ENCODE measurements around the gene TRERF1. TPM values are rescaled to one million over a fixed set of nuclear protein-coding genes. Genes with fewer than 3 reads are reported as not detected.

The TRERF1 gene
- total RNA-seq, 1 donor from 2014 or later, result 7.9 TPM

GRCh38 chr6:42293386-42293977 is 158.2 kb downstream of the TRERF1 start:
- Mint-ChIP-seq H3K4me3 (ENCODE audit: low read depth) (no peak overlapping the region), H3K9me3 (ENCODE audit: low read depth) (no peaks in the 10 kb centered on the region), H3K27me3 (no peaks in the 10 kb centered on the region), H3K36me3 (ENCODE audit: insufficient read depth) (peaks cover 2% of the 10 kb centered on the region), H3K27ac (no peak overlapping the region), H3K4me1 (ENCODE audit: low read depth) (peaks cover 11% of the 10 kb centered on the region)
- no peak for TF ChIP-seq CTCF (IDR thresholded peaks at IDR 0.05; ENCODE audit: unreplicated experiment)
- DNase-seq (ENCODE audit: low spot score, unreplicated experiment), result no peak

- DNase-seq (ENCODE audit: low spot score, unreplicated experiment), result no peak
- Mint-ChIP-seq H3K36me3 (ENCODE audit: insufficient read depth) (peaks cover 5% of the 10 kb centered on the region), H3K4me3 (ENCODE audit: low read depth) (no peak overlapping the region), H3K27ac (no peak overlapping the region), H3K4me1 (ENCODE audit: low read depth) (peaks cover 11% of the 10 kb centered on the region), H3K9me3 (ENCODE audit: low read depth) (no peaks in the 10 kb centered on the region), H3K27me3 (no peaks in the 10 kb centered on the region)
- TF ChIP-seq CTCF (IDR thresholded peaks at IDR 0.05; ENCODE audit: unreplicated experiment), result no peak
These were observed 159.6 kb downstream of the TRERF1 start for GRCh38 chr6:42292004-42292740.

GRCh38 chr6:42287756-42288155 is 164.0 kb downstream of the TRERF1 start:
- H3K9me3 Mint-ChIP-seq (ENCODE audit: low read depth), result peaks cover 3% of the 10 kb centered on the region
- H3K36me3 Mint-ChIP-seq (ENCODE audit: insufficient read depth), result peaks cover 4% of the 10 kb centered on the region
- no peak for TF ChIP-seq CTCF (IDR thresholded peaks at IDR 0.05; ENCODE audit: unreplicated experiment)
- H3K27me3 Mint-ChIP-seq, result no peaks in the 10 kb centered on the region
- H3K4me1 Mint-ChIP-seq (ENCODE audit: low read depth), result no peaks in the 10 kb centered on the region
- no peak overlapping the region for H3K27ac Mint-ChIP-seq
- no peak for DNase-seq (ENCODE audit: low spot score, unreplicated experiment)
- H3K4me3 Mint-ChIP-seq (ENCODE audit: low read depth), result no peak overlapping the region

- Mint-ChIP-seq H3K36me3 (ENCODE audit: insufficient read depth) (no peaks in the 10 kb centered on the region), H3K27ac (no peak overlapping the region), H3K9me3 (ENCODE audit: low read depth) (peaks cover 4% of the 10 kb centered on the region), H3K4me1 (ENCODE audit: low read depth) (peaks cover 15% of the 10 kb centered on the region), H3K27me3 (no peaks in the 10 kb centered on the region), H3K4me3 (ENCODE audit: low read depth) (no peak overlapping the region)
- DNase-seq (ENCODE audit: low spot score, unreplicated experiment), result no peak
- no peak for TF ChIP-seq CTCF (IDR thresholded peaks at IDR 0.05; ENCODE audit: unreplicated experiment)
These were observed 170.2 kb downstream of the TRERF1 start for GRCh38 chr6:42281570-42281969.

- no peaks in the 10 kb centered on the region for H3K27me3 Mint-ChIP-seq
- peaks cover 16% of the 10 kb centered on the region for H3K4me1 Mint-ChIP-seq (ENCODE audit: low read depth)
- DNase-seq (ENCODE audit: low spot score, unreplicated experiment), result no peak
- no peak overlapping the region for H3K27ac Mint-ChIP-seq
- no peak for TF ChIP-seq CTCF (IDR thresholded peaks at IDR 0.05; ENCODE audit: unreplicated experiment)
- H3K36me3 Mint-ChIP-seq (ENCODE audit: insufficient read depth), result no peaks in the 10 kb centered on the region
- H3K9me3 Mint-ChIP-seq (ENCODE audit: low read depth), result peaks cover 4% of the 10 kb centered on the region
- no peak overlapping the region for H3K4me3 Mint-ChIP-seq (ENCODE audit: low read depth)
These were observed 170.7 kb downstream of the TRERF1 start for GRCh38 chr6:42280966-42281533.
